GM06990 (cell line): ENCODE results near the gene PYGM.

ENCODE experiments used
- DNase-seq: peaks from one replicate; pipeline ENCODE4 v3.0.0-alpha.2; 2011; ENCODE audit not compliant: insufficient read length; ENCODE audit errors: extremely low read depth
- H3K27me3 ChIP-seq: replicated peaks from 2 replicates; pipeline ENCODE4 v1.6.0; 2011; ENCODE audit warnings: low read length; ENCODE audit not compliant: control insufficient read depth, insufficient read depth
- H3K36me3 ChIP-seq: 2 replicates; pipeline ENCODE4 v1.5.1; 2011; ENCODE audit warnings: low read length; ENCODE audit not compliant: control insufficient read depth, insufficient read depth
- H3K4me3 ChIP-seq: replicated peaks from 2 replicates; pipeline ENCODE4 v1.5.1; 2011; ENCODE audit warnings: low read depth, mild to moderate bottlenecking, control low read depth, low read length
- CTCF ChIP-seq: IDR thresholded peaks from 2 replicates; pipeline ENCODE4 v1.5.1; 2011; ENCODE audit warnings: low read length, control low read depth, mild to moderate bottlenecking, inconsistent platforms; ENCODE audit not compliant: insufficient read depth, poor library complexity, severe bottlenecking

Gene PYGM

GRCh38 chr11:64759131-64759721, 548 bp downstream of the PYGM start:
- no peak for DNase-seq
- Histone ChIP-seq H3K27me3 (no peaks in the 10 kb centered on the region), H3K4me3 (no peak overlapping the region), H3K36me3 (peaks cover 6% of the 10 kb centered on the region)
- TF ChIP-seq CTCF: no peak

GRCh38 chr11:64758330-64759079, 1.3 kb downstream of the PYGM start:
- DNase-seq: no peak
- H3K27me3 ChIP-seq: no peaks in the 10 kb centered on the region
- H3K36me3 ChIP-seq: peaks cover 2% of the 10 kb centered on the region
- TF ChIP-seq CTCF: no peak
- H3K4me3 ChIP-seq: no peak overlapping the region

- no peak for DNase-seq
- Histone ChIP-seq H3K4me3 (no peak overlapping the region), H3K27me3 (no peaks in the 10 kb centered on the region), H3K36me3 (no peaks in the 10 kb centered on the region; the same call in none of the 2 replicates)
- no peak for TF ChIP-seq CTCF
These were observed 2.0 kb downstream of the PYGM start for GRCh38 chr11:64757549-64758329.

- Histone ChIP-seq H3K27me3 (no peaks in the 10 kb centered on the region), H3K4me3 (no peak overlapping the region), H3K36me3 (no peaks in the 10 kb centered on the region; the same call in 1 of the 2 replicates)
- DNase-seq: no peak
- TF ChIP-seq CTCF: no peak
These were observed 4.0 kb downstream of the PYGM start for GRCh38 chr11:64755681-64756361.

- Histone ChIP-seq H3K36me3 (no peaks in the 10 kb centered on the region; the same call in 1 of the 2 replicates), H3K4me3 (no peak overlapping the region), H3K27me3 (no peaks in the 10 kb centered on the region)
- no peak for DNase-seq
- no peak for TF ChIP-seq CTCF
These were observed 4.7 kb downstream of the PYGM start for GRCh38 chr11:64754919-64755662.
